ENCODE data around the gene DQX1.

- TF ChIP-seq CTCF (IDR thresholded peaks at IDR 0.05; ENCODE audit: poor library complexity, severe bottlenecking) (no peak), MXI1 (conservative IDR thresholded peaks at IDR 0.05; ENCODE audit: poor library complexity, severe bottlenecking) (no peak), TAF1 (IDR thresholded peaks at IDR 0.05; ENCODE audit: low read depth) (no peak), EP300 (conservative IDR thresholded peaks at IDR 0.05; ENCODE audit: poor library complexity, severe bottlenecking) (no peak), RAD21 (conservative IDR thresholded peaks at IDR 0.05) (no peak), SMC3 (conservative IDR thresholded peaks at IDR 0.05; ENCODE audit: poor library complexity) (no peak), REST (IDR thresholded peaks at IDR 0.05; ENCODE audit: borderline replicate concordance) (no peak)
Measured at GRCh38 chr2:74512744-74513604, 13.1 kb downstream of the DQX1 start.
